Left lung (tissue), 10 donors: ENCODE results near the gene INPP4B. TPM values are rescaled to one million over a fixed set of nuclear protein-coding genes. Genes with fewer than 3 reads are reported as not detected.

Source experiments
- ATAC-seq: fragments of 200-7000 bp; cut with Tn5 transposase; one replicate; pipeline ENCODE4 v1.9.1; 2020; ENCODE audit warnings: moderate library complexity
- DNase-seq, 4 donors: peaks; one replicate each; pipeline ENCODE4 v3.0.0-alpha.2; 2013 to 2020
- H3K27ac ChIP-seq, 2 donors: fragments of 200-600 bp; sonication (generic) in 1 of 2; one replicate each; pipeline versions ENCODE4 v1.5.0 to v1.8.0; 2020 to 2021
- H3K27me3 ChIP-seq, 2 donors: fragments of 200-600 bp; sonication (generic) in 1 of 2; one replicate each; pipeline versions ENCODE4 v1.5.0 to v1.8.0; 2020 to 2021
- H3K36me3 ChIP-seq, 2 donors: fragments of 200-600 bp; sonication (generic) in 1 of 2; one replicate each; pipeline versions ENCODE4 v1.5.0 to v1.8.0; 2020 to 2021
- H3K4me1 ChIP-seq, 2 donors: fragments of 200-600 bp; one replicate each; pipeline ENCODE4 v1.8.0; 2021
- H3K4me3 ChIP-seq, 2 donors: fragments of 200-600 bp; sonication (generic) in 1 of 2; one replicate each; pipeline versions ENCODE4 v1.5.0 to v1.8.0; 2020 to 2021; ENCODE audit warnings: mild to moderate bottlenecking in 1 of 2
- H3K9me3 ChIP-seq, 2 donors: fragments of 200-600 bp; sonication (generic) in 1 of 2; one replicate each; pipeline versions ENCODE4 v1.5.0 to v1.8.0; 2020 to 2021
- intact Hi-C, 2 donors: fragments of 100-400 bp; cut with DNase I; formaldehyde crosslinking; loops; one replicate each; pipeline versions ENCODE4 v1.11.2 to v1.14.2; 2022
- polyA plus RNA-seq, 6 donors: library from polyadenylated mRNA; unstranded; fragments of 120-200 nt; gene quantifications; one replicate each; pipeline ENCODE4 v1.2.1, GENCODE V29; 2013; ENCODE audit not compliant: insufficient read length in 6 of 6
- total RNA-seq, 2 donors: library from RNA; stranded (reverse); fragmentation: NEBNext Ultra II Directional; extraction: Animal tissue kit (Norgen Biotek cat#: 25700); gene quantifications; one replicate each; pipeline ENCODE4 v1.2.1, GENCODE V29; 2021
- TF ChIP-seq, protein P1 (sequence below), 2 donors: fragments of 200-600 bp; sonication (generic) in 1 of 2; IDR thresholded peaks; one replicate each; pipeline versions ENCODE4 v1.5.0 to v1.8.0; 2021; ENCODE audit warnings: antibody characterized with exemption in 2 of 2
- donor health status: DM: no; HTN: yes; CAD: no.
- donor health status: DM: no; HTN: no; CAD: no.

Gene INPP4B
- total and polyA plus RNA-seq, 8 donors = 7.3 to 15.1 (median 11.6) TPM

DNA sequence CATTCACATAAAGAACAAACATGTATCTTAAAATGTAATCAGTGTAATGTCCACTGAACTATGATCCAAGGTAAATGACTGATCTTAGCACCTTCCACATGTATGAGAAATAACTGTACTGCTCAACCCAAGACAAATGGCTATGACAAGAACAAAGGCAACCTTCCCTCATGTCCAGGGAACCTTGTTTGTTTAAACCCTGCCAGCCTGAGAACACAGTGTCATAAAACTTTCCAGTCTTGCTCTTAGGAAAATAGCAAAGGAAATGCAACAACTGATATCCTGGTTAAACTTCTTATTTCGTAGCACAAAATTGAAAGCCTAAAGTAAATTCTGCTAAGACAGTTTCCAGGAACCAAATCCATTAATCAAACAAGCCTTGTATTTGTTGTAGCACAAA lies 715.4 kb downstream of the INPP4B start:
- Histone ChIP-seq H3K4me3 (no peak overlapping the region), H3K9me3 (no peaks in the 10 kb centered on the region), H3K27ac (no peak overlapping the region), H3K36me3 (no peaks in the 10 kb centered on the region), H3K4me1 (no peaks in the 10 kb centered on the region), H3K27me3 (no peaks in the 10 kb centered on the region)
- TF ChIP-seq, protein P1, sequence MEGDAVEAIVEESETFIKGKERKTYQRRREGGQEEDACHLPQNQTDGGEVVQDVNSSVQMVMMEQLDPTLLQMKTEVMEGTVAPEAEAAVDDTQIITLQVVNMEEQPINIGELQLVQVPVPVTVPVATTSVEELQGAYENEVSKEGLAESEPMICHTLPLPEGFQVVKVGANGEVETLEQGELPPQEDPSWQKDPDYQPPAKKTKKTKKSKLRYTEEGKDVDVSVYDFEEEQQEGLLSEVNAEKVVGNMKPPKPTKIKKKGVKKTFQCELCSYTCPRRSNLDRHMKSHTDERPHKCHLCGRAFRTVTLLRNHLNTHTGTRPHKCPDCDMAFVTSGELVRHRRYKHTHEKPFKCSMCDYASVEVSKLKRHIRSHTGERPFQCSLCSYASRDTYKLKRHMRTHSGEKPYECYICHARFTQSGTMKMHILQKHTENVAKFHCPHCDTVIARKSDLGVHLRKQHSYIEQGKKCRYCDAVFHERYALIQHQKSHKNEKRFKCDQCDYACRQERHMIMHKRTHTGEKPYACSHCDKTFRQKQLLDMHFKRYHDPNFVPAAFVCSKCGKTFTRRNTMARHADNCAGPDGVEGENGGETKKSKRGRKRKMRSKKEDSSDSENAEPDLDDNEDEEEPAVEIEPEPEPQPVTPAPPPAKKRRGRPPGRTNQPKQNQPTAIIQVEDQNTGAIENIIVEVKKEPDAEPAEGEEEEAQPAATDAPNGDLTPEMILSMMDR (IDR thresholded peaks at IDR 0.05) = no peak
- ATAC-seq (no peak), DNase-seq (no peak)
- intact Hi-C loops = no loop called here

- no peaks in the 10 kb centered on the region for H3K9me3 ChIP-seq
- intact Hi-C loops = loop anchor here in 1 of 2 donors (10.0 kb wide), 1 partner anchor 715 kb away; the partner anchor contains the start of gene INPP4B
- no peak for ATAC-seq
Measured at GRCh38 chr4:142129931-142130330, 716.2 kb downstream of the INPP4B start.

GRCh38 chr4:142129473-142129872 lies 716.6 kb downstream of the INPP4B start:
- DNase-seq = no peak
- H3K27me3 ChIP-seq = no peaks in the 10 kb centered on the region
- H3K4me3 ChIP-seq = no peak overlapping the region
- H3K27ac ChIP-seq = no peak overlapping the region
- H3K4me1 ChIP-seq = no peaks in the 10 kb centered on the region
- ATAC-seq = no peak
- intact Hi-C loops = loop anchor here in 1 of 2 donors (10.0 kb wide), 1 partner anchor 715 kb away; the partner anchor contains the start of gene INPP4B
- TF ChIP-seq, protein P1 (IDR thresholded peaks at IDR 0.05) = no peak
- H3K36me3 ChIP-seq = no peaks in the 10 kb centered on the region
- no peaks in the 10 kb centered on the region for H3K9me3 ChIP-seq

More at GRCh38 chr4:142129931-142130330, 716.2 kb downstream of the INPP4B start:
- TF ChIP-seq, protein P1 (IDR thresholded peaks at IDR 0.05) = no peak
- H3K4me3 ChIP-seq = no peak overlapping the region
- no peak overlapping the region for H3K27ac ChIP-seq
- DNase-seq = no peak
- no peaks in the 10 kb centered on the region for H3K27me3 ChIP-seq
- no peaks in the 10 kb centered on the region for H3K4me1 ChIP-seq
- H3K36me3 ChIP-seq = no peaks in the 10 kb centered on the region

- Histone ChIP-seq H3K9me3 (no peaks in the 10 kb centered on the region), H3K4me1 (no peaks in the 10 kb centered on the region), H3K27ac (peak overlapping the region in 1 of 2 donors; percentile 13), H3K36me3 (no peaks in the 10 kb centered on the region), H3K4me3 (no peak overlapping the region), H3K27me3 (no peaks in the 10 kb centered on the region)
- ATAC-seq (peak; percentile 26), DNase-seq (peak in 3 of 4 donors; percentile 33 to 70 (median 44))
- TF ChIP-seq, protein P1 (IDR thresholded peaks at IDR 0.05) = no peak
- intact Hi-C loops = loop anchor here in 1 of 2 donors (10.0 kb wide), 1 partner anchor 716 kb away; the partner anchor contains the start of gene INPP4B
Measured at GRCh38 chr4:142128529-142128928, 717.6 kb downstream of the INPP4B start.

DNA sequence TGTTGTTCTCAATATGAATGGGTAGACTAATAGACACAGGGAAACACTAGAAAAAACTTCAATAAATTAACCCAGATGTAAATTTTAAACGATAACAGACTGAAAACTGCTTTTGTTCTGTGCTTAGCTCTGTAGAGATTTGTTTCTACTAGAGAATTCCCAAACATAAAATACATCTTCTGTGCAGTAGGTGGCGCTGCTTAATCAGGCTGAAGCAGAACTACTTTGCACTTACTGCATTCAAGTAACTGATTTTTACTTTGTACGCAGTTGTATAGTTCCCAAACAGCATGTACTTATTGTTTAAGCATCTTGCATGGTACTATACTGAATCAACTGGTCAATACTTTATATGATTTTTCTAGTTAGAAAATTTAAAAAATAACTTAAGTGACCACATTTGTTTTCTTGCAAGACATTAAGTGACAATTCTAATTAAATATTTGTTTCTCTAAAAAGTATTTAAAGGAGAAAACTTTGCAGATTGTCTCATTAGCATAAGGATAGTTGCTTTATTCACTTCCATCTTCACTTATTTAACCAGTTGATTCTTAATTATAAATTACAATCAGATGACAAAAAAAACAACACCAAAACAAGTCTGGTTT lies 719.1 kb downstream of the INPP4B start:
- Histone ChIP-seq H3K27me3 (no peaks in the 10 kb centered on the region), H3K4me3 (no peak overlapping the region), H3K4me1 (no peaks in the 10 kb centered on the region), H3K9me3 (no peaks in the 10 kb centered on the region), H3K36me3 (no peaks in the 10 kb centered on the region), H3K27ac (no peak overlapping the region)
- DNase-seq = peak in 2 of 4 donors; percentile 59 to 84
- TF ChIP-seq, protein P1 (IDR thresholded peaks at IDR 0.05) = peak; percentile 58 to 85
- intact Hi-C loops = loop anchor here in 1 of 2 donors (10.0 kb wide), 1 partner anchor 718 kb away; the partner anchor contains the start of gene INPP4B
- peak; percentile 83 for ATAC-seq
